ENCODE results near the gene TELO2. TPM values are rescaled to one million over a fixed set of nuclear protein-coding genes. Genes with fewer than 3 reads are reported as not detected.

TELO2 gene
- total RNA-seq, 1 donor from 2014 or later, result 17.7 TPM

DNA sequence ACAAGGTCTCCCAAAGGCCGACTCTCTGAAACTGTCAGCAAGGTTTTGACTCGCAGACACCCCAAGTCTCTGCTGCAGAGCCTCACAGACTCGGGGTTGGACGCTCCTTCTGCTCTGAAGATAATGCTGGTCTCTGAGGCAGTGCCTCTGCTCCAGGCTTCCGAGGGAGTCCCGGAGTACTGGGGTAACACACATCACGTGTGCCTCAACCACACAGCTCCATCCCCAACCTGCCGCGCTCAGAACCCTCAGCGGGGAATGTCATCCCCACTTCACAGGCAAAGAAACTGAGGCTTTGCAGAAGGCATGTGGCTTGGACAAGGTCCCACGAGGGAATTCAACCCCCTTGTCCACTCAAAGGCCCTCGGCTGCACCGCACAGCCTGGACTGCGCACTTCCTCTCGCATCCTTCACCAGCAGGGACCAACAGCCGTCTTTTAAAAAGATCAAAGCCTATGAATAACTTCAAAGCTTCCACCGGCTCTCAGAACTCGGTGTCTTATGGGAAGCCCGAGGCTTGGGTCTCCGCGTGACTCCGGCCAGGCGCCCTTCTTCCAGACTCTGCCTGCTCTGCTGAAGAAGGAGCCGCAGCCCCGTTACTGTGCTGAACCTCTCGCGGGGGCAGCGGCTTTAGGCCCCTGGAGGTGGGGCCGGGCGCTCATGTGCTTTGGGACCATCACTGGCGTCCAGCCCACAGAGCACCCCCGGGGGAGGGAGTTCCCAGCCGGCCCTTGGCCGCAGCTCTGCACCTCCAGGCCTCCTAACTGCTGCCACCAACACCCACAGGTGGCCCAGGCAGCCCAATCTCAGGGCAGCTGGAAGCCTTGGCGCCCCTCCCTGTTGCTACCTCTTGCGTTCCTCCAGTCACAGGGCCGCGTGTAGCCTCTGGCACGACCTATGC lies 42.5 kb downstream of the TELO2 start:
- H3K4me1 ChIP-seq, result peaks cover 96% of the 10 kb centered on the region
- peak overlapping the region; percentile 98 for H3K27ac ChIP-seq (replicated peaks)
- no peaks in the 10 kb centered on the region for H3K27me3 ChIP-seq (ENCODE audit: low read depth)
- H3K4me3 ChIP-seq, result peak overlapping the region; percentile 83
- TF ChIP-seq CTCF (IDR thresholded peaks at IDR 0.05; ENCODE audit: borderline replicate concordance), result no peak
- H3K36me3 ChIP-seq, result peaks cover 52% of the 10 kb centered on the region
- no peak for DNase-seq
- intact Hi-C loops (cut with micrococcal nuclease), result no loop called here
- no peaks in the 10 kb centered on the region for H3K9me3 ChIP-seq (replicated peaks)

GRCh38 chr16:1536601-1537000 lies 43.4 kb downstream of the TELO2 start:
- intact Hi-C loops (cut with micrococcal nuclease), result no loop called here
- Histone ChIP-seq H3K4me3 (peak overlapping the region; percentile 83), H3K27ac (replicated peaks) (peak overlapping the region; percentile 98), H3K27me3 (ENCODE audit: low read depth) (no peaks in the 10 kb centered on the region), H3K4me1 (peaks cover 96% of the 10 kb centered on the region), H3K36me3 (peaks cover 61% of the 10 kb centered on the region), H3K9me3 (replicated peaks) (no peaks in the 10 kb centered on the region)
- DNase-seq, result no peak
- TF ChIP-seq CTCF (IDR thresholded peaks at IDR 0.05; ENCODE audit: borderline replicate concordance), result no peak

GRCh38 chr16:1537138-1537577 lies 44.0 kb downstream of the TELO2 start:
- no peak for TF ChIP-seq CTCF (IDR thresholded peaks at IDR 0.05; ENCODE audit: borderline replicate concordance)
- intact Hi-C loops (cut with micrococcal nuclease), result no loop called here
- Histone ChIP-seq H3K27ac (replicated peaks) (peak overlapping the region; percentile 98), H3K9me3 (replicated peaks) (no peaks in the 10 kb centered on the region), H3K4me1 (peaks cover 96% of the 10 kb centered on the region), H3K4me3 (peak overlapping the region; percentile 83), H3K27me3 (ENCODE audit: low read depth) (no peaks in the 10 kb centered on the region), H3K36me3 (peaks cover 66% of the 10 kb centered on the region)
- DNase-seq, result no peak

- no peaks in the 10 kb centered on the region for H3K9me3 ChIP-seq (replicated peaks)
- intact Hi-C loops (cut with micrococcal nuclease), result no loop called here
- peak overlapping the region; percentile 98 for H3K27ac ChIP-seq (replicated peaks)
- DNase-seq, result peak; percentile 12
- peaks cover 96% of the 10 kb centered on the region for H3K4me1 ChIP-seq
- peak overlapping the region; percentile 83 for H3K4me3 ChIP-seq
- no peaks in the 10 kb centered on the region for H3K27me3 ChIP-seq (ENCODE audit: low read depth)
- peaks cover 73% of the 10 kb centered on the region for H3K36me3 ChIP-seq
- TF ChIP-seq CTCF (IDR thresholded peaks at IDR 0.05; ENCODE audit: borderline replicate concordance), result no peak
These were observed 44.7 kb downstream of the TELO2 start for GRCh38 chr16:1537763-1538289.

DNA sequence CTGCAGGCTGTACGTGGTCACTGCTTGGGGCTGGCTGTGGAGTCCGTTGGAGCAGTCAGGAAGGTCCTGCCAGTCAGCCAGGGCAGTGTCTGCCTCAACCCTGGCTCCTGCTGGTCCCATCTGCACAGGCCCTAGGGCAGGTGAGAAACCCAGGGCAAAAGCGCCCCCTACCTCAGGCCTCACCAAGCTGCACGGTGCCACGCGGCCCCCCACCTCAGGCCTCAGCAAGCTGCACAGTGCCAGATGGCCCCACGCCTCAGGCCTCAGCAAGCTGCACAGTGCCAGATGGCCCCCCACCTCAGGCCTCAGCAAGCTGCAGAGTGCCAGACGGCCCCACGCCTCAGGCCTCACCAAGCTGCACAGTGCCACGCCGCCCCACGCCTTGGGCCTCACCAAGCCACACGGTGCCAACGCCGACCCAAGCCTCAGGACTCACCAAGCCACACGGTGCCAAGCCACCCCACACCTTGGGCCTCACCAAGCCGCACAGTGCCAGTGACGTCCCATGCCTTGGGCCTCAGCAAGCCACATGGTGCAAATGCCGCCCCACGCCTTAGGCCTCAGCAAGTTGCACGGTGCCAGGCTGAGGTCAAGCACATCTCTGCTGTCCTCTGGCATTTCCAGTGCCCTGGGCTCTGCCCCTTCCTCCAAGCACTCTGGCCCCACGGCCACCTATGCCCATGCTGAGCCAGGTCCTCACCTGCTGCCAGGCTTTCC lies 45.8 kb downstream of the TELO2 start:
- Histone ChIP-seq H3K27me3 (ENCODE audit: low read depth) (no peaks in the 10 kb centered on the region), H3K36me3 (peaks cover 74% of the 10 kb centered on the region), H3K4me1 (peaks cover 98% of the 10 kb centered on the region), H3K4me3 (peak overlapping the region; percentile 83), H3K9me3 (replicated peaks) (no peaks in the 10 kb centered on the region), H3K27ac (replicated peaks) (peak overlapping the region; percentile 98)
- DNase-seq, result no peak
- peak; percentile 40 for TF ChIP-seq CTCF (IDR thresholded peaks at IDR 0.05; ENCODE audit: borderline replicate concordance)
- intact Hi-C loops (cut with micrococcal nuclease), result no loop called here

Measured in left ventricle myocardium inferior (tissue), 1 donor.